ENCODE measurements around the gene TMC8.
"Not testable (repeated sequence)": the region's sequence is repeated elsewhere in the genome, so short reads cannot be mapped to it uniquely, and the experiment has no call there.

The TMC8 gene

DNA sequence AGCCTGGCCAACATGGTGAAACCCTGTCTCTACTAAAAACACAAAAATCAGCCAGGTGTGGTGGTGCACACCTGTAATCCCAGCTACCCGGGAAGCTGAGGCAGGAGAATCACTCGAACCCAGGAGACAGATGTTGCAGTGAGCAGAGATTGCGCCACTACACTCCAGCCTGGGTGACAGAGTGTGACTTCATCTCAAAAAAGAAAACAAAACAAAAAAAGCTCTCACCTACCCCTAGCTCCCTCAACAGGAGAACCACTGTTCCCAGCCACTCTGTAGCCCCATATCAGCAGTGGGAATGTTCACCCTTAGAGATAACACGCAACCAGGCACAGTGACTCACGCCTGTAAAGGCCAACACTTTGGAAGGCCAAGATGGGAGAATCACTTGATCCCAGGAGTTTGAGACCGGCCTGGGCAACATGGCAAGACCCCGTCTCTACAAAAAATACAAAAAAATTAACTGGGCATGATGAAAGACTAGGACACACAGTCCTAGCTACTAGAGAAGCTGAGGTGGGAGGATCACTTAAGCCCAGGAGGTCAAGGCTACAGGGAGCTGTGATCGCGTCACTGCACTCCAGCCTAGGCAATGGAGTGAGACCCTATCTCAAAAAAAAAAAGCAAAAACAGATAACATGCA is 5.4 kb downstream of the TMC8 start:
- DNase-seq, result no peak

DNA sequence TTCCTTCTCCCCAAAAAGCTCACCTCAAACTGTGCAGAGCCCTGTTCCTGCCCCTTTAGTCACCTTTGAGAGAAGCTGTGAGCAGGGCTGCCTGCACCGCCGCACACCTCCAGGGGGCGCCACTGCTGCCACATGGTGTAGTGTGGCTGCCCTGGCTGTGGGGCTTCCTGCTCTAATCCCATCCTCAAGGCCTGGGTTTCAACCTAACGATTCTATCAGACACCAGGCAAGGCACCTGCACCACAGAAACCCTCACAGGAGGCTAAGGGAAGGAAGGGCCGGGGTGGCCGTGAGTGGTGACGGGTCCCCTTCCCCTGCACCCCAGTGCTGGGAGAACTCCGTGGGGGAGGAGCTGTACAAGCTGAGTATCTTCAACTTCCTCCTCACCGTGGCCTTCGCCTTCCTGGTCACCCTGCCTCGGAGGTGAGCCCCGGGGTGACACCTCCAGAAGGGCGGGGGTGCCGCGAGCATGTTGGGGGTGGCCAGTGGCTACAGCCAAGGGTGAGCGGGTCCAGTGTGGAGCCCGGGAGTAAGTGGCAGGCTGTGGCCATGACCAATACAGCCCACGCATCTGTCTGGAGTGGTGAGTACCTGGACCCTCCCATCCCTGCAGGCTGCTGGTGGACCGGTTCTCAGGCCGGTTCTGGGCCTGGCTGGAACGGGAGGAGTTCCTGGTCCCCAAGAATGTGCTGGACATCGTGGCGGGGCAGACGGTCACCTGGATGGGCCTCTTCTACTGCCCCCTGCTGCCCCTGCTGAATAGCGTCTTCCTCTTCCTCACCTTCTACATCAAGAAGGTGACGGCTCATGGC is 7.0 kb downstream of the TMC8 start:
- peak; percentile 40 for DNase-seq

- no peak for DNase-seq
These were observed 7.9 kb downstream of the TMC8 start for GRCh38 chr17:78138204-78139060.

GRCh38 chr17:78139861-78140168 is 9.2 kb downstream of the TMC8 start:
- not testable (repeated sequence) for DNase-seq

GRCh38 chr17:78140169-78141051 is 9.8 kb downstream of the TMC8 start:
- peak; percentile 98 for DNase-seq

- no peak for DNase-seq
These were observed 11.0 kb downstream of the TMC8 start for GRCh38 chr17:78141437-78142118.

DNA sequence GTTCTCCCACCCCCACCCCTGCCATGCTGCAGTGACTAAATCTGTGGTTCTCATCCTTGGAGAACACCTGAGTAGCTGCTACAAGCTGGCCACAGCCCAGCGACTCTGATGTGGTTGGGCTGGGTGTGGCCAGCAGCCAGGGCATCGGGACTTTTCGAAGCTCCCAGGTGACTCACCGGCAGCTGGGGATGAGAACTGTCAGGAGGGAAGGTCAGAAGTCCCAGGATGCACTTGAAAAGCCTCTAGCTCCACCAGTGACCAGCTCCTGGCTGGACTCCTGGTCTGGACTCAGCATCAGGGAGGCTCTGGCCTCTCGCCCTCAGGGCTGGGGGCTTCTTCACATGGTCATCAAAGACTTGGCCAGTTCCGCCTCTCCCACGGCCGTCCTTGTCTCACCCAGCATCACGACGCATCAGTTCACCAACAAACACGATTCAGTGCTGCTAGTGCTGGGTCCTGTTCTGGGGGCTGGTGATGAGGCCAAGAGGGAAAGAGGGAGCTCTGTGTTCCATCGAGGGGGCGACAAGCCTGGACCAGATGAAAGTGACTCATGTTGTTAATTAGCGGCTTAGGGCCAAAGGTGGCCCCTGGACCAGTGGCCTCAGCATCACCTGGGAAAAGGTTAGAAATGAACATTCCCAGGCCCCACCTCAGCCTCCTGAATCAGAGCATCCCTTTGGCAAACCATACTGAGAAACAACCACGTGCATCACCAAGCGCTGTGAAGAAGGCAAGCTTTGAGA is 11.7 kb downstream of the TMC8 start:
- peak; percentile 21 for DNase-seq

DNA sequence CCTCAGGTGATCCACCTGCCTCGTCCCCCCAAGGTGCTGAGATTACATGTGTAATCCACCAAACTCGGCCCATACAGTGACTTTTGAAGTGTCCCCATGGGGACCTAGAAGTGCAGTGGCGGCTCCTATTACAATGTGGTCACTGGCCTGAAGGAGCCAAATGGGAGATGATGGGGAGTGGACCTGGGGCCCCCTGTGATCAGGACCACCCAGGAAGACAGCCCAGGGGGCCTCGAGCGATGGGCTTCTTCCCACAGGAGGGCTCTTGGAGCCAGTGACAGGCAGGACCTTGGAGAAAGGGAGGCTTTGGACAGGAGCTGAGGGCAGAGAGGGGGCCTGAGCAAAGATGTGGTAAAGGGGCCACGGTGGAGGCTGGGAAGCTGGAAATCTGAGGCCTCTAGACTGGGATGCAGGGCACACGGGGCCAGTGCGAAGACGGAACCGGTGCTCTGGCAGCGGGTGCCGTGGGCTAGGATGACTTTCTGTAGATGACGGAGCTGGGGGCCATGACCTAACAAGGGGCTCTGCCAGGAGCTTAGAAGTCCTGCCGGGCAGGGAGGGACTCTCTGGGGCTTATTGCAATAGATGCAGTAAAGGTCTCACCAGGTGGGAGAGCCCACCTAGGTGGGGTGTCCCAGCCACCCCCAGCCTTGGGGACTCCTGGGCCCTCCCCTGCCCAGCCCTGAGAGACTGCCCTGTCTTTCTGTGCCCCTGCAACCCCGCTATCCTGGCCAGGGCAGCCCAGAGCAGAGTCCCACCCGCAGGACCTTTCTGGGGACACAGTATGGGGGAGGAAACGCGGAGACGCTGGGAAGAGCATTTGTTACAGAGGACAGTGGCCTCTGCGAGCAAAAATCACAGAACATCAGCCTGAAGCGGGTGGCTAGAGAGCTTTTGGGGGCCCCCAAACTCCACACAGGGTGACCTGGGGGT is 12.9 kb downstream of the TMC8 start:
- DNase-seq, result no peak

DNA sequence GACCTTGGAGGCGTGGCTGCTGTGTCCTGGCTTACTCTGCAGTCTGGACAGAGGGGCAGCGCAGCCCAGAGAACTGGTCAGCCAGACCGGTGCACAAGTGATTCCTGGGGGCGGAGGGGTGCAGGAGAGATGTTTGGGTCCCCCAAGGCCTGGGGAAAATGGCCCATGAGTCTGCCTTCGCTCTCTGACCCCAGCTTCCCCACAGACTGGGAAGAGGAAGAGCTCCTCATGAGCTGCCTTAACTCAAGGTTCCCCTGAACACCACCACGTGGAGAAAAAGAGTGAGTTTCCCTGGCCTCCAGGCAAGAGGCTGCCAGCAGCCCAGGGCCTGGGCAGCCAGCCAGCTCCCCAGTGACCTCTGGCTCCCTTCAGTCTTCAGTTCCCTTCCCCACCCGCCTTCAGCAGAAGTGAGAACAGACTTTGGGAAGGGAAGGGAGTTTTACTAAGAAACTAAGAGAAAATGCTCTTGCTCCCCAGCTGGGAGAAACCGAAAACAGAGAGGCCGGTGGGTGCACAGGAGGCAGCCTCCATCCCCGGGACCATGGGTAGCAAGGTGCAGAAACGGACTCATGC is 13.7 kb downstream of the TMC8 start:
- peak; percentile 81 for DNase-seq

GRCh38 chr17:78144736-78145641 is 14.4 kb downstream of the TMC8 start:
- no peak for DNase-seq

- no peak for DNase-seq
These were observed 15.9 kb downstream of the TMC8 start for GRCh38 chr17:78146471-78146869.

DNA sequence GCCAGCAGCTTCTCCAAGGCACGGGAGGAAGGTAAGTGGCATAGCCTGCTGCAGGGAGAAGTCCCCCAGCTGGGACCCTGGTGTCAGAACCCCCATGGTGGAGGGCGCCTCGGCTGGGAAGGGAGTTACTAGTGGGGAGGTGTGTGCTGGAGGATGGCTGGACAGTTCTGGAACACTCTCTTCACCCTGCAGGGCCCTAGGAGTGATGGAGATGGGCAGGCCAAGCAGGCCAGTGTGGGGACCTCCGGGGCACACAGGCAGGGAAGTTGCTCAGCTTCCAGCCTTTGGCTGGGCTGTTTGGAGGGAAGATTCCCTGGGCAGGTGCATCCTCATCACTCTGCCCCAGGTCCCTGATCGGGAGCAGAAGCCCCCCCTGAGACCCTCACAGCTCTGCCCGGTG is 16.3 kb downstream of the TMC8 start:
- DNase-seq, result no peak

DNA sequence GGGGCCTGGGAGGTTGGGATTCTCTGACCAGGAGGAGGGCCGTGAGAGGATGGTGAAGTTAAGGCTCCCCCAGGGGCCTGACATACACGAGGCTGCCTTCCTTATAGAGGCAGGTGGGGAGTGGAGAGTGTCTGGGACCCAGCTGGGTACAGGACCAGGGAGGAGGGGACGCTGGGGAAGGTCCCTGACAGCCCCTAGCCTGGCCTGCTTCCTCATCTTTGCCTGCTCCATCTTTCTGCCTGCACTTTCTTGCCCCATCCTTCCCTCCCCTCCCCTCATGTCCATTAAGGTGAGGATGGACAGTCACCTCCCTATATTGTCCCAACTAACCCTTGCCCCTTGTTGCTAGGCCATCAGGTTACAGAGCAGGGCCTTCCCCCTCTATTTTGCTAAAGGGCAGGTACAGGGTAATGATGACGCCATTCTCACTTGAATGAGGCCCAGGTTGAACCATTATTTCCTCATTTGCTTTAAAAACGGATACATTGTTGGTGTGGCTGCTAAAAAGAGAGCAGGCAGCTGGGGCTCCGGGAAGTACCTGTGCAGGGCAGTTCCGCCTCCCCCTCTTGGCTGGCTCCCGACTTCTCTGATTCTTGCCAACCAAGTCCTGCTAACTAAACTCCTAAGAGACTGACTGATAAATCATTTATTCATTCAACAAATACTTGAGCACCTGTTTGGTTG is 16.9 kb downstream of the TMC8 start:
- no peak for DNase-seq

DNA sequence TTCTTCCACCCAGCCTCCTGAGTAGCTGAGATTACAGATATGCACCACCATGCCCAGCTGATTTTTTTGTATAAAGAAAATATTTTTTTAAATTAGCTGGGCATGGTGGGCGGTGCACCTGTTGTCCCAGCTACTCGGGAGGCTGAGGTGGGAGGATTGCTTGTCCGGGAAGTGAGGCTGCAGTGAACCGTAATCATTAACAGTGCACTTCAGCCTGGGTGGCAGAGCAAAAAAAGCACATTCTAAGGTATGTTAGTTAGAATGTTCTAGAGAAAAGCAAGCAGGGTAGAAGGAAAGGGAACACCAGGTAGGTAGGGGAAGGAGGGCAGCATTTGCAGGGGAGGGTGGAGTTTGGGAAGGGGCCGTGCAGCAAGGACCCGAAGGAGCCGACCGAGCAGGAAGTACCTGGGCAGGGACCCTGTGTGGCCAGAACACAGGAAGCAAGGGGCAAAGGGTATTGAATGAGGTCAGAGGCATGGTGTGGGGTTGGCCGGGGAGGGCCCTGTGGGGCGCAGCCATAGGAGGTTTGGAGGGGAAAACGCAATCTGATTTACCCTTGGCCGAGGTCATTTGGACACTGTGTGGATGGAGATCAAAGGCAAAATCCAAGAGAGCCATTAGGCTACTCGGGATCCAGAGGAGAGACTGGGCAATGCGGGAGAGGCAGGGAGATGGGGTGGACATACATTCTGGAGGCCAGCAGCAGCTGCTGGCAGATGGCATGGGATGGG is 17.9 kb downstream of the TMC8 start:
- DNase-seq, result no peak

- DNase-seq, result no peak
These were observed 21.0 kb downstream of the TMC8 start for GRCh38 chr17:78151514-78152008.

- no peak for DNase-seq
These were observed 24.6 kb downstream of the TMC8 start for GRCh38 chr17:78154903-78155811.

All from NCI-H69 (cell line).